GM23338 (cell line): ENCODE results near the gene DAB1. TPM values are rescaled to one million over a fixed set of nuclear protein-coding genes. Genes with fewer than 3 reads are reported as not detected.

Source experiments
- ATAC-seq: fragments of 200-7000 bp; cut with Tn5 transposase; 3 replicates; pipeline ENCODE4 v1.9.1; 2020
- DNase-seq: peaks from one replicate; pipeline ENCODE4 v3.0.0-alpha.2; 2015; ENCODE audit warnings: low spot score
- H2AFZ ChIP-seq: fragments of 200-600 bp; sonication (generic); 2 replicates; pipeline ENCODE4 v1.8.0; 2016; ENCODE audit warnings: antibody characterized with exemption, mild to moderate bottlenecking, moderate library complexity
- H3F3A ChIP-seq: fragments of 200-600 bp; sonication (generic); replicated peaks from 2 replicates; pipeline ENCODE4 v1.8.0; 2017; ENCODE audit warnings: antibody characterized with exemption, mixed run types, low read depth
- H3K27ac ChIP-seq: fragments of 200-600 bp; sonication (generic); 2 replicates; pipeline ENCODE4 v1.6.1; 2016; ENCODE audit warnings: low read depth
- H3K27me3 ChIP-seq: fragments of 200-600 bp; sonication (generic); 2 replicates; pipeline ENCODE4 v1.8.0; 2016; ENCODE audit warnings: mild to moderate bottlenecking, mixed run types, moderate library complexity; ENCODE audit not compliant: insufficient read depth
- H3K36me3 ChIP-seq: fragments of 200-600 bp; sonication (generic); 2 replicates; pipeline ENCODE4 v1.8.0; 2016; ENCODE audit warnings: mild to moderate bottlenecking; ENCODE audit not compliant: insufficient read depth
- H3K4me1 ChIP-seq: fragments of 200-600 bp; sonication (generic); 2 replicates; pipeline ENCODE4 v1.8.0; 2016; ENCODE audit warnings: mild to moderate bottlenecking, moderate library complexity; ENCODE audit not compliant: insufficient read depth
- H3K4me2 ChIP-seq: fragments of 200-600 bp; sonication (generic); 2 replicates; pipeline ENCODE4 v1.7.1; 2017; ENCODE audit warnings: mixed run types
- H3K4me3 ChIP-seq: fragments of 200-600 bp; sonication (generic); 2 replicates; pipeline ENCODE4 v1.6.1; 2016; ENCODE audit warnings: mixed run types
- H3K79me2 ChIP-seq: fragments of 200-600 bp; sonication (generic); replicated peaks from 2 replicates; pipeline ENCODE4 v1.8.0; 2017; ENCODE audit warnings: mild to moderate bottlenecking; ENCODE audit not compliant: insufficient read depth
- H3K9me2 ChIP-seq: fragments of 200-600 bp; sonication (generic); 2 replicates; pipeline ENCODE4 v1.8.0; 2017; ENCODE audit not compliant: insufficient read depth
- H4K20me1 ChIP-seq: fragments of 200-600 bp; sonication (generic); replicated peaks from 2 replicates; pipeline ENCODE4 v1.8.0; 2017; ENCODE audit warnings: mild to moderate bottlenecking; ENCODE audit not compliant: insufficient read depth
- H3K27ac Mint-ChIP-seq: 2 replicates; pipeline ENCODE4 v1.8.0; 2020; ENCODE audit warnings: inconsistent platforms, mild to moderate bottlenecking, moderate library complexity, mixed read lengths
- H3K27me3 Mint-ChIP-seq: 3 replicates; pipeline ENCODE4 v1.8.0; 2022; ENCODE audit warnings: low read depth, mild to moderate bottlenecking, moderate library complexity, mixed read lengths, inconsistent platforms; ENCODE audit not compliant: insufficient read depth, poor library complexity
- H3K36me3 Mint-ChIP-seq: 3 replicates; pipeline ENCODE4 v1.8.0; 2021; ENCODE audit warnings: low read depth, mild to moderate bottlenecking, inconsistent platforms, moderate library complexity, mixed read lengths
- H3K4me1 Mint-ChIP-seq: 3 replicates; pipeline ENCODE4 v1.8.0; 2020; ENCODE audit warnings: mild to moderate bottlenecking, inconsistent platforms, mixed read lengths
- H3K4me3 Mint-ChIP-seq: 3 replicates; pipeline ENCODE4 v1.8.0; 2021; ENCODE audit warnings: moderate library complexity, mild to moderate bottlenecking, inconsistent platforms, mixed read lengths
- H3K9me3 Mint-ChIP-seq: 3 replicates; pipeline ENCODE4 v1.8.0; 2020; ENCODE audit warnings: moderate library complexity, mild to moderate bottlenecking, inconsistent platforms, mixed read lengths
- CTCF ChIP-seq, 2 experiments: fragments of 200-600 bp in 1 of 2; sonication (generic) in 1 of 2; conservative IDR thresholded peaks; 2 replicates each; pipeline versions ENCODE4 v1.5.1 to v1.6.1; 2016 to 2017; ENCODE audit warnings: antibody characterized with exemption in 2 of 2, low read depth in 2 of 2, mild to moderate bottlenecking in 2 of 2, moderate library complexity in 1 of 2
- ETS1 ChIP-seq: IDR thresholded peaks from 2 replicates; pipeline ENCODE4 v1.6.1; 2016; ENCODE audit warnings: antibody characterized with exemption
- EZH2phosphoT487 ChIP-seq: fragments of 200-600 bp; sonication (generic); IDR thresholded peaks from one replicate; pipeline ENCODE4 v1.8.1; 2018; ENCODE audit warnings: antibody characterized with exemption; ENCODE audit not compliant: unreplicated experiment
- JUNB ChIP-seq: IDR thresholded peaks from one replicate; pipeline ENCODE4 v1.6.1; 2016; ENCODE audit warnings: antibody characterized with exemption; ENCODE audit not compliant: unreplicated experiment
- REST ChIP-seq: IDR thresholded peaks from one replicate; pipeline ENCODE4 v1.6.1; 2018; ENCODE audit warnings: antibody characterized with exemption; ENCODE audit not compliant: unreplicated experiment
- ZNF114 ChIP-seq: fragments of 250-450 bp; sonication (Bioruptor Pico); IDR thresholded peaks from 2 replicates; pipeline ENCODE4 v1.5.0; 2020; ENCODE audit warnings: mild to moderate bottlenecking, moderate library complexity
- polyA plus RNA-seq: library from polyadenylated mRNA; unstranded; fragments of >200 nt; fragmentation: Nextera tagmentation; extraction: Ambion mirVana; gene quantifications from 2 replicates; pipeline ENCODE4 v1.2.1, GENCODE V29; 2016
- total RNA-seq: library from RNA; depleted of rRNA; stranded (reverse); fragments of >200 nt; shearing (Covaris generic); gene quantifications from 2 replicates; pipeline ENCODE4 v1.2.3, GENCODE V29; 2014

The DAB1 gene
- total and polyA plus RNA-seq, 2 experiments from 2014 or later = 12.8 to 14.5 TPM

- H3K4me1 Mint-ChIP-seq = peaks cover 31% of the 10 kb centered on the region
- H3K36me3 Mint-ChIP-seq = peaks cover 5% of the 10 kb centered on the region; the same call in 2 of the 3 replicates
Observed at GRCh38 chr1:57345916-57346315, 77.9 kb downstream of the DAB1 start.

GRCh38 chr1:57344265-57344664, 79.6 kb downstream of the DAB1 start:
- peaks cover 5% of the 10 kb centered on the region; the same call in 2 of the 3 replicates for H3K36me3 Mint-ChIP-seq
- Histone ChIP-seq H3K9me2 (no peaks in the 10 kb centered on the region), H3K4me2 (no peak overlapping the region), H3K36me3 (no peaks in the 10 kb centered on the region), H2AFZ (no peak overlapping the region), H3K79me2 (peaks cover 9% of the 10 kb centered on the region; the same call in 1 of the 2 replicates), H4K20me1 (no peaks in the 10 kb centered on the region), H3K27me3 (no peaks in the 10 kb centered on the region), H3F3A (no peaks in the 10 kb centered on the region), H3K4me3 (no peak overlapping the region), H3K27ac (no peak overlapping the region), H3K4me1 (peaks cover 13% of the 10 kb centered on the region)
- H3K27me3 Mint-ChIP-seq = peaks cover 5% of the 10 kb centered on the region
- ATAC-seq (no peak), DNase-seq (no peak)
- H3K27ac Mint-ChIP-seq = no peak overlapping the region
- H3K9me3 Mint-ChIP-seq = peaks cover 2% of the 10 kb centered on the region; the same call in 1 of the 3 replicates
- no peak overlapping the region for H3K4me3 Mint-ChIP-seq
- H3K4me1 Mint-ChIP-seq = peaks cover 25% of the 10 kb centered on the region
- no peak for TF ChIP-seq EZH2phosphoT487
- no peak for TF ChIP-seq ZNF114 (CRISPR knock-in tag)
- no peak for TF ChIP-seq ETS1
- TF ChIP-seq JUNB = no peak
- no peak for TF ChIP-seq CTCF (conservative IDR thresholded peaks at IDR 0.05; ENCODE audit: low read depth in 2 of 2)

More at GRCh38 chr1:57345916-57346315, 77.9 kb downstream of the DAB1 start:
- ATAC-seq (no peak; the same call in 2 of the 3 replicates), DNase-seq (no peak)
- Mint-ChIP-seq H3K27me3 (peaks cover 5% of the 10 kb centered on the region), H3K27ac (no peak overlapping the region), H3K9me3 (peaks cover 2% of the 10 kb centered on the region; the same call in 1 of the 3 replicates), H3K4me3 (no peak overlapping the region)
- no peak overlapping the region for H3K27ac ChIP-seq
- H3K79me2 ChIP-seq = peaks cover 14% of the 10 kb centered on the region; the same call in 1 of the 2 replicates
- H3K9me2 ChIP-seq = no peaks in the 10 kb centered on the region
- H3K4me1 ChIP-seq = peaks cover 13% of the 10 kb centered on the region
- no peaks in the 10 kb centered on the region for H3K36me3 ChIP-seq
- no peaks in the 10 kb centered on the region for H4K20me1 ChIP-seq
- H3K27me3 ChIP-seq = no peaks in the 10 kb centered on the region
- H3F3A ChIP-seq = no peaks in the 10 kb centered on the region
- H2AFZ ChIP-seq = no peak overlapping the region
- H3K4me2 ChIP-seq = no peak overlapping the region
- no peak overlapping the region for H3K4me3 ChIP-seq
- TF ChIP-seq ETS1 (no peak), EZH2phosphoT487 (no peak), REST (no peak)
